ENCODE results near the gene RAB4B.

DNA sequence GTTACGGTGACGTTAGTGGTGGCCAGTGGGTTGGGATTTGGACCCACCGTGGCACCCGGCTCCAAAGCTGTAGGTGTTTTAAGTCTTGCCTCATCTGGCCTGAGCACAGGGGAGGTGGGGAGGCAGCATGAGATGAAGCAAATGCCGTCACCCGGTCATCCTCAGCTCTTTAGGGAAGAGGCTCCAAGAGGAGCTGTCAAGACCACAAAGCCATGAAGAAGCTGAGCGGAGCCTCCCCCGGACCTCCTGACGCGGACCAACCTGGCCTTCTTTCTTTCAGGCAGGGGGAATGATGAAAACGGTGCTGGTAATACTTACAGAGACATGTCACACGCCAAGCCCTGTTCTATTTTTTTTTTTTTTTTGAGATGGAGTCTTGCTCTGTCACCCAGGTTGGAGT, 35.2 kb upstream of the RAB4B start:
- TF ChIP-seq, protein P1, sequence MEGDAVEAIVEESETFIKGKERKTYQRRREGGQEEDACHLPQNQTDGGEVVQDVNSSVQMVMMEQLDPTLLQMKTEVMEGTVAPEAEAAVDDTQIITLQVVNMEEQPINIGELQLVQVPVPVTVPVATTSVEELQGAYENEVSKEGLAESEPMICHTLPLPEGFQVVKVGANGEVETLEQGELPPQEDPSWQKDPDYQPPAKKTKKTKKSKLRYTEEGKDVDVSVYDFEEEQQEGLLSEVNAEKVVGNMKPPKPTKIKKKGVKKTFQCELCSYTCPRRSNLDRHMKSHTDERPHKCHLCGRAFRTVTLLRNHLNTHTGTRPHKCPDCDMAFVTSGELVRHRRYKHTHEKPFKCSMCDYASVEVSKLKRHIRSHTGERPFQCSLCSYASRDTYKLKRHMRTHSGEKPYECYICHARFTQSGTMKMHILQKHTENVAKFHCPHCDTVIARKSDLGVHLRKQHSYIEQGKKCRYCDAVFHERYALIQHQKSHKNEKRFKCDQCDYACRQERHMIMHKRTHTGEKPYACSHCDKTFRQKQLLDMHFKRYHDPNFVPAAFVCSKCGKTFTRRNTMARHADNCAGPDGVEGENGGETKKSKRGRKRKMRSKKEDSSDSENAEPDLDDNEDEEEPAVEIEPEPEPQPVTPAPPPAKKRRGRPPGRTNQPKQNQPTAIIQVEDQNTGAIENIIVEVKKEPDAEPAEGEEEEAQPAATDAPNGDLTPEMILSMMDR (conservative IDR thresholded peaks at IDR 0.05; ENCODE audit: low read length), result no peak
- TF ChIP-seq EZH2phosphoT487 (IDR thresholded peaks at IDR 0.05; ENCODE audit: borderline replicate concordance, low read depth, low read length), result no peak

Measured in OCI-LY7 (cell line).